HTERT RPE-1 (cell line): ENCODE results near the gene TMEM184A.

Experiments used
- in situ Hi-C: fragments of 300-500 bp; cut with MboI; formaldehyde crosslinking; loops from 4 replicates; pipeline ENCODE4 v1.14.3; 2020; ENCODE audit warnings: low sequenced_read_pairs

TMEM184A gene

GRCh38 chr7:1555813-1556543 lies at the start of gene TMEM184A:
TSS of gene TMEM184A (minus strand) at chr7:1556205. CDS start at chr7:1555484, 721 bp downstream.
- in situ Hi-C loops, result no loop called here

GRCh38 chr7:1604383-1604782 lies 48.4 kb upstream of the TMEM184A start:
- in situ Hi-C loops, result no loop called here

GRCh38 chr7:1603346-1604225 lies 47.6 kb upstream of the TMEM184A start:
- in situ Hi-C loops, result no loop called here

GRCh38 chr7:1602386-1602785 lies 46.4 kb upstream of the TMEM184A start:
- in situ Hi-C loops, result no loop called here

- in situ Hi-C loops, result no loop called here
Measured at GRCh38 chr7:1601956-1602355, 46.0 kb upstream of the TMEM184A start.

GRCh38 chr7:1599640-1600395 lies 43.8 kb upstream of the TMEM184A start:
- in situ Hi-C loops, result no loop called here

GRCh38 chr7:1598961-1599639 lies 43.1 kb upstream of the TMEM184A start:
- in situ Hi-C loops, result no loop called here

GRCh38 chr7:1598286-1598685 lies 42.3 kb upstream of the TMEM184A start:
- in situ Hi-C loops, result no loop called here

- in situ Hi-C loops, result no loop called here
Measured at GRCh38 chr7:1597791-1598190, 41.8 kb upstream of the TMEM184A start.

- in situ Hi-C loops, result no loop called here
Measured at GRCh38 chr7:1597066-1597760, 41.2 kb upstream of the TMEM184A start.

- in situ Hi-C loops, result no loop called here
Measured at GRCh38 chr7:1596181-1597043, 40.4 kb upstream of the TMEM184A start.

GRCh38 chr7:1595636-1596035 lies 39.6 kb upstream of the TMEM184A start:
- in situ Hi-C loops, result no loop called here

GRCh38 chr7:1595027-1595426 lies 39.0 kb upstream of the TMEM184A start:
- in situ Hi-C loops, result no loop called here

- in situ Hi-C loops, result no loop called here
Measured at GRCh38 chr7:1593904-1594421, 38.0 kb upstream of the TMEM184A start.

- in situ Hi-C loops, result no loop called here
Measured at GRCh38 chr7:1593091-1593866, 37.3 kb upstream of the TMEM184A start.

GRCh38 chr7:1592299-1592871 lies 36.4 kb upstream of the TMEM184A start:
- in situ Hi-C loops, result no loop called here

- in situ Hi-C loops, result no loop called here
Measured at GRCh38 chr7:1591876-1592275, 35.9 kb upstream of the TMEM184A start.

- in situ Hi-C loops, result no loop called here
Measured at GRCh38 chr7:1591396-1591795, 35.4 kb upstream of the TMEM184A start.
